ENCODE measurements around the gene IFI30.

DNA sequence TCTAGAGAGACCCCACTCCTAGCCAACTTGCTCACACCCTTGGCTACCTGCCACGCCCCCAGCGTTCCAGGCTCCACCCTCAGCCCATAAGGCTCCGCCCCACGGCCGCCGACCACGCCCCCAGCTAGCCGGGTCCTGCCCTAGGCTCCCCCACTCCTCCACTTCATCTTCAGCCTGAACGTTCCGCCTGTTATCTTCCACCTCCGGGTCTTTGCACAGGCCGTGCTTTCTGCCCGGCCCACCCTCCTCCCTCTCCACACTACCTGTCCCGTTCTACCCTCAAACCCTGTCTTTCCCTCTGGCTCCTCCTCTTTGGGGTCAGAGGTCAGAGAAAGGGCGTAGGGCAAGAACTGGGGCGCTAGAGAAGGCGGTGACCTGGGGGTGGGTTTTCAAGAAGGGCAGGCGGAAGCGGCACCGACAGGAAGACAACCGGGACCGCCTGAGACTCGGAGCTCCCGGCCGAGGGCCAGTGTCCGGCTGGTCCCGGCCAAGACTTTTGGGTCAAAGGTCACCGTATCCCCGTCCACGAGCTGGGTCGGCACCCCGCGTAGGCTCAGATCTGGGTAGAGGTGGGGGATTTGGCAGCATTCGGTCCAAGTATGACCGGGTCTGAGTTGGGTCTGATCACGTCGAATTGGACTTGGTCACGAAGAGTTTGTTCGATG, 50.4 kb downstream of the IFI30 start:
- TF ChIP-seq YY1 (IDR thresholded peaks at IDR 0.05; ENCODE audit: insufficient read depth, insufficient read length) (no peak), ZNF274 (IDR thresholded peaks at IDR 0.05; ENCODE audit: low read depth, low read length) (no peak), SUZ12 (IDR thresholded peaks at IDR 0.05; ENCODE audit: extremely low read depth, insufficient read depth, insufficient read length) (no peak)

Data from NT2/D1 (cell line).